Endometrial microvascular endothelial cells (primary cell): ENCODE results near the gene BAG5. TPM values are rescaled to one million over a fixed set of nuclear protein-coding genes. Genes with fewer than 3 reads are reported as not detected.
"Not testable (repeated sequence)": the region's sequence is repeated elsewhere in the genome, so short reads cannot be mapped to it uniquely, and the experiment has no call there.

Experiments used
- in situ Hi-C: cut with HindIII; loops from 2 replicates; pipeline ENCODE4 v1.10.0; 2017; ENCODE audit warnings: low sequenced_read_pairs, low pct_unique_long_range_greater_than_20kb; ENCODE audit errors: inconsistent ontology term
- total RNA-seq: library from RNA; depleted of rRNA; stranded (reverse); fragments of >200 nt; gene quantifications from one replicate; pipeline ENCODE4 v1.2.3, GENCODE V29; 2015; ENCODE audit errors: inconsistent ontology term

The BAG5 gene
- total RNA-seq, 1 donor from 2014 or later: 16.4 TPM

DNA sequence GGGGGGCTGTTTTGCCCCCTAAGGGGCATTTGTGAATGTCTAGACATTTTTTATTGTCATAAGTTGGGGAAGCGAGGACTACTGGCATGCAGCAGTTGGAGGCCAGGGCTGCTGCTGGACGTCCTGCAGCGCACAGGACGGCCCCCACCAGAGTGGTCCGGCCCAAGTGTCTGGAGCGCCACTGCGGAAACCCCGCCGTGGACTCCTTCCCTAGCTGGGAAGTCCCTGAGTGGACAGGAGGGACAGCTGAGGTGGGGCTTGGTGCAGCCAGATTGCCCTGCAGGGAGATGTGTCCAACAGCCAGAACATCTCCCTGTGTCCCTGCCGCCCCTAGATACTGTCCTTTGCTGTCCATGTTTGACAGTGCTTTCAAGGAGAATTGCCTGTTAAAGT is 45.3 kb downstream of the BAG5 start:
- in situ Hi-C loops: no loop called here

- in situ Hi-C loops: no loop called here
Measured at GRCh38 chr14:103516426-103517173, 45.9 kb downstream of the BAG5 start.

- in situ Hi-C loops: no loop called here
Measured at GRCh38 chr14:103514596-103515421, 47.6 kb downstream of the BAG5 start.

GRCh38 chr14:103512701-103513611 is 49.5 kb downstream of the BAG5 start:
- in situ Hi-C loops: no loop called here

- in situ Hi-C loops: not testable (repeated sequence)
Measured at GRCh38 chr14:103512180-103512579, 50.3 kb downstream of the BAG5 start.

DNA sequence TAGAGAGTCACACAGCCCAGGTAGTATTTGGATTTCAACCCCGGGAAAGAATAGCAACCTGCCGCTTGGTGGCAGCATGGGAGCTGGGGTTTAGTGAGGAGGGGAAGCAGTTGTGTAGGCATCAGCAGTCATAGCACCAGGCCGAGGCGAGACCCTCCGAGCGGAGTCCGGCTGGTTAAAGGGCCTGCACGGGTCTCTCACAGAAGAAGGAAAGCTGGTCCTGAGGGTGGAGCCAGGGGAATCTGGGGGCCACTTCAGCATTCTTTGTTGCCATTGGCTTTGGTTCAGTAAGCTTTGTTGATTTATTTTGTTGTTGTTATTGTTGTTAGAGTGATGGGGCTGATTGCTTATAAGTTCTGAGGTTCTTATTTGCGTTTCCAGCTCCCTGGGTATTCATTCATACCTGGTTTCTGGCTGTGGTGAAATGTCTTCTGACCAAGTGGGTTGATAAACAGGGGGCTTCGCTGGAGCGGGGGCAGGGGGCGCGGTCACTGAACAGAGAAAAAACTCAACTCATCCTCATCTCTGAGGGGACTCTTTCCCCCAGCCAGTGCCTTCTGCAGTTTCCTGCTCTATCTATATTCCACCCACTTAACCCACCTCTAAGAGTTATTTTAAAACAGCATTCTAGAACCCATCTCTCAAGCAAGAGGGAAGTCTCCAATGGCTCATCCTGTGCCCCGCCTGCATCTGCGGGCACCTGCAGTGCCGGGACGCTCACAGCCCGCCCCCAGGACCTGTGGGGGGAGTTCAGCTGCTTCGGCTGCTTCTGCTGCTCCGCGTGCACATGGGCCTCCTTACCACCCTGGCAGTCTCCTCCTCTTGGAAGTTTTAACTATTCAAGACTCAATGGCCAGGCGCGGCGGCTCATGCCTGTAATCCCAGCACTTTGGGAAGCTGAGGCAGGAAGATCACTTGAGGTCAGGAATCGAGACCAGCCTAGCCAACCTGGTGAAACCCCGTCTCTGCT is 51.4 kb downstream of the BAG5 start:
- in situ Hi-C loops: no loop called here

DNA sequence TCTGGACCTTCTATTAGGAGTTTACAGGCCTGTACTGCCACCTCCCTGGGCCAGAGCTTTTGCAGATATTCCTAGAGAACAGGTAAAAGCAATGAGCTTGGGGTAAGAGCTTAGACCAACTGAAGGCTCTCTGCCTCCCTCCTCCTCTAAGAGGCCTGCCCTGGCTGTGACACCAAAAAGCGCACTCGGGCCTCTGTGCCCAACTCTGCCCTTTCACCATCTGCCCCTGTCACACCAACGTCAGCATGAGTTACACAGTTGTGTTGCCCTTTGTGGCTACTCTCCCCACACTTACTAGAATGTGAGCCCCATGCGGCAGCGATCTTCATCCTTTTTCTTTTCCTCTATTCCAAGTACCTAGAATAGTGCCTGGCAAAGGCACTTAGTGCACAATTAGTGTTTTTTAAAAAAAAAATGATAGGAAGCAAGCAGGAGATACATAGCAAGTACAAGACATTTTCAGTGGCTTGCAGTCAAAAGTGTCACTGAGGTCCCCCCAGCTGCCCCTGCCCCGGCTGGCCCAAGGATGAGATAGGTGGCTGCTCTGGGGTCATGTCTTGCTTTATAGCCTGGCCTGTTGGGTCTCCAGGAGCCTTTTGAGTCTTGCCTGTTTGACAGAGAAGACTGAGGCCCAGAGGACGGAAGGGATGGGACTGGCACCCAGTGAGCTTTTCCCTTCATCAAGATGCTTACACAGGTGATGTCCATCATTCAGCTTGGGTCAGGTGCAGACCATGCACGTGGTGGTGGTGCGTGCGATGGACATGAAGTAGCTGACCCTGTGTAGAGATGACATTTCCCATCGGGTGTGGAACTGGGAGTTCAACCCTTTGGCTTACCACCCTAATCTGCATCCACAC is 52.4 kb downstream of the BAG5 start:
- in situ Hi-C loops: no loop called here

DNA sequence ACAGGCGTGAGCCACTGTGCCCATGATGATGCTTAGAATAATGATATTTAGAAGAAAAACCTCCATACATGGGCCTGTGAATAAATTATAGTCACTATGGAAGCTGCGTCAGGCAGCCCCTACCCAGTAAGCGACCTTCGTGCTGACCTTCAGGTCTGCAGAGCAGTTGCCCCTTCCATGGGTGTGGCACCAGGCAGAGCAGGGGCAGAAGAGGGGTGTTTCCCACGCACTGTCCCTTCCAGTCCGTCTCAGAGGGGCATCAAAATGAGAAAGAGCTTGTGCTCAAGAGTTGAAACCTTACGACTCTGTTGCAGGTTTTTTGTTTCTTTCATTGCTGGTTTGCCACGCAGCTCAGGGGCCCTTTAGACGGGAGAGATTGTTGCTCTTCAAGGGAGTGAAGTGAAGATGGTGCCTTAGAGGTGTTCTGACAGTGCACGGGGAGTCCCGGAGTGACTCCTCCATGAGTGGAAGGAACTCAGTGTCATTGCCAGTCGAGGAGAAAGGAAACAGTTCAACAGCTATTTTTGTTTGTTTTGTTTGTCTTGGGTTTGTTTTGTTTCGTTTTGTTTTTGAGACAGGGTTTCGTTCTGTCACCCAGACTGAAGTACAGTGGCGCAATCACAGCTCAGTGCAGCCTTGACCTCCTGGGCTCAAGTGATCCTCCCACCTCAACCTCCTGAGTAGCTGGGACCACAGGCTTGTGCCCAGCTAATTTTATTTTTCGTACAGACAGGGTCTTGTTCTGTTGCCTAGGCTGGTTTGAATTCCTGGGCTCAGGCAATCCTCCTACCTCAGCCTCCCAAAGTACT is 53.7 kb downstream of the BAG5 start:
- in situ Hi-C loops: no loop called here

GRCh38 chr14:103507751-103508150 is 54.7 kb downstream of the BAG5 start:
- in situ Hi-C loops: no loop called here

Other genes with a start within 250 kb of the BAG5 start
- gene EIF5, start 228.4 kb downstream of the BAG5 start, total RNA-seq: 278 TPM
- gene MARK3, start 177.2 kb downstream of the BAG5 start, total RNA-seq: 61.6 TPM
- gene CKB, start 39.8 kb downstream of the BAG5 start, total RNA-seq: not detected
- 10.3 TPM for gene TRMT61A, start 33.5 kb downstream of the BAG5 start, total RNA-seq
- gene COA8, start 303 bp upstream of the BAG5 start, total RNA-seq: 28.1 TPM
- gene KLC1, start 66.6 kb upstream of the BAG5 start, total RNA-seq: 135 TPM
- 25.3 TPM for gene XRCC3, start 152.8 kb upstream of the BAG5 start, total RNA-seq
- gene ZFYVE21, start 153.2 kb upstream of the BAG5 start, total RNA-seq: 67.1 TPM